ENCODE data around the gene SSR2.

SSR2 gene

DNA sequence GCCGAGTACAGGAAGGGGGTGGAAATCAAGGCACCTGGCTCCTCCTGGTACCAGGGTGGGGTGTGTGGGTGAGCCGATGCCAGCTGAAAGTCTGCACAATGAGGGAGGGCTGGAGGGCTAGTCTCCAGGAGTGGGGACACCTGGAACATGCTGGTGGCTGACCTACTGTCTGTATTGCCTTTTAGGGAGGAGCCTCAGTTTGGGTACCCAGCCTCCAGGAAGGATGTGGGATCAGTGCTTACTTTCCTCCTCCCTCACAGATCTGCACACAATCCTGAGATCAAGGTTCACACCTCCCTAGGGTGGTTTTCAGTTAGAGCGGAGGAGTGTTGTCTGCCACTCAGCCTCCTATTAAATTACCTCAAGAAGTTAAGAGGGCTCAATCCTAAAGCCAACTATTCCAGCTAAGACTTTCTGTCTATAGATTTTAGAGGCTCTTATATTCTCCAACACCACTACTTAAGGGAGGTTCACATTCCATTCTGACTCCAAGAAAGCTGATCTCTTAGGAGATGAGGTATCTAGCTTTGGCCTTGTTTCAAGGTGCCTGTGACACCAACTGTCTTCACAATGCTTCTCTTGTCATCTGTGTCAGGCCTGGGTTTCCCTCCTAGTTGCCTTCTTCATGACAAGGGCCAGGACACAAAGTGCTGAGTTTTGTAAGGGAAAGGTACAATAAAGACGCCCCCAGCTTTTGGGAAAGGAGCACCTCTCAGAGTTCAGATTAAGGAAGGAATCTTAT lies 15.7 kb downstream of the SSR2 start:
- DNase-seq: no peak
- in situ Hi-C loops (cut with HindIII; ENCODE audit: low pct_ligation_motif_present, low sequenced_read_pairs): no loop called here
- no peak overlapping the region for H3K4me3 ChIP-seq (ENCODE audit: low read depth, low read length)
- H3K27me3 ChIP-seq (replicated peaks): no peaks in the 10 kb centered on the region
- peaks cover 19% of the 10 kb centered on the region for H3K36me3 ChIP-seq (replicated peaks)
- no peak overlapping the region for H3K27ac ChIP-seq
- TF ChIP-seq, protein P1, sequence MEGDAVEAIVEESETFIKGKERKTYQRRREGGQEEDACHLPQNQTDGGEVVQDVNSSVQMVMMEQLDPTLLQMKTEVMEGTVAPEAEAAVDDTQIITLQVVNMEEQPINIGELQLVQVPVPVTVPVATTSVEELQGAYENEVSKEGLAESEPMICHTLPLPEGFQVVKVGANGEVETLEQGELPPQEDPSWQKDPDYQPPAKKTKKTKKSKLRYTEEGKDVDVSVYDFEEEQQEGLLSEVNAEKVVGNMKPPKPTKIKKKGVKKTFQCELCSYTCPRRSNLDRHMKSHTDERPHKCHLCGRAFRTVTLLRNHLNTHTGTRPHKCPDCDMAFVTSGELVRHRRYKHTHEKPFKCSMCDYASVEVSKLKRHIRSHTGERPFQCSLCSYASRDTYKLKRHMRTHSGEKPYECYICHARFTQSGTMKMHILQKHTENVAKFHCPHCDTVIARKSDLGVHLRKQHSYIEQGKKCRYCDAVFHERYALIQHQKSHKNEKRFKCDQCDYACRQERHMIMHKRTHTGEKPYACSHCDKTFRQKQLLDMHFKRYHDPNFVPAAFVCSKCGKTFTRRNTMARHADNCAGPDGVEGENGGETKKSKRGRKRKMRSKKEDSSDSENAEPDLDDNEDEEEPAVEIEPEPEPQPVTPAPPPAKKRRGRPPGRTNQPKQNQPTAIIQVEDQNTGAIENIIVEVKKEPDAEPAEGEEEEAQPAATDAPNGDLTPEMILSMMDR (IDR thresholded peaks at IDR 0.05; ENCODE audit: low read depth, low read length, missing control alignments): no peak

DNA sequence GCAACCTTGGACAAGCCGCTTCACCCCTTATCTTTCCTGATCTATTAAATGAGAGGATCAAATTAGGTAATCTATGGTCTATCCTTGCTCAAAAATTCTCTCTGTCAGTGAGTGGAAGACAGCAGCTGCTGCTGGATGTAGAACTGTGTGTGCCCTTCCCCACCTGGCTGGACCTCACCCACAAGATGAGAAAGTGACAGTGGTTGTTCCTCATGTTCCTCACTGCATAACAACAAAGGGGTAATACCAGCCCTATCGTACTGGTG lies 16.9 kb downstream of the SSR2 start:
- H3K27me3 ChIP-seq (replicated peaks): no peaks in the 10 kb centered on the region
- TF ChIP-seq, protein P1 (IDR thresholded peaks at IDR 0.05; ENCODE audit: low read depth, low read length, missing control alignments): no peak
- in situ Hi-C loops (cut with HindIII; ENCODE audit: low pct_ligation_motif_present, low sequenced_read_pairs): no loop called here
- H3K4me3 ChIP-seq (ENCODE audit: low read depth, low read length): no peak overlapping the region
- no peak overlapping the region for H3K27ac ChIP-seq
- H3K36me3 ChIP-seq (replicated peaks): peaks cover 9% of the 10 kb centered on the region
- no peak for DNase-seq

DNA sequence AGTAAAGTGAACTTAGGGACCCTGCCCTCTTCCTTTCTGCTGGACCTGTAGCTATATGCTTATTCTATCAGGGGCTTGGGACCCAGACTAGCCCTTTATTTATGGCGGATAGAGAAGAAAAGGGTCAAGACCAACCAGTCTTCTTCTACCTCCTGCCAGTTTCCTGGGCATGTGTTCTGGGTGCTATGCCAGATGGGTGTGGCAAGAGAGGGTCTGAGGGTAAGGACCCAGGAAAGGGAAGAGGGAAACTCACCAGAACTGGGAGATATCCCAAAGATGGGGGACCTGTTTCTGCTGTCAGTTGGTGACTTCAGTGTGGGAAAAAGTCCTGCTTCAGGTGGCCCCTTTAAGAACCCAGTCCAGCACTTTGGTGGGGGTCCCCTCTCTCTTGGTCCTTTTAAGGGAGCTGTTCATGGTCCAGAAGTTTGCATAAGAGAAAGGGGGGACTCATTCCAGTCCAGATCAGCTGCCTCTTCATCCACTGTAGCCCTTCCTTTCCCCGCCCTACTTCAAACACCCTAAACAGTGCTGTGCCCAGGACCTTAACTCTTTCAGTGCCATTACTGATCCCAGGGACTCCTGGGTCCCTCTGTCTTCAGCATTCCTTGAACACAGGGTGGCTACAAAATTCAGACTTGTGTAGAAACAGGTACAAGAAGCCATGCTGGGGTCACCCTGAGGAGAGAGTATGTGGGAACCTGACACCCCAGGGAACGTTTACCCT lies 18.4 kb downstream of the SSR2 start:
- no peak overlapping the region for H3K27ac ChIP-seq

DNA sequence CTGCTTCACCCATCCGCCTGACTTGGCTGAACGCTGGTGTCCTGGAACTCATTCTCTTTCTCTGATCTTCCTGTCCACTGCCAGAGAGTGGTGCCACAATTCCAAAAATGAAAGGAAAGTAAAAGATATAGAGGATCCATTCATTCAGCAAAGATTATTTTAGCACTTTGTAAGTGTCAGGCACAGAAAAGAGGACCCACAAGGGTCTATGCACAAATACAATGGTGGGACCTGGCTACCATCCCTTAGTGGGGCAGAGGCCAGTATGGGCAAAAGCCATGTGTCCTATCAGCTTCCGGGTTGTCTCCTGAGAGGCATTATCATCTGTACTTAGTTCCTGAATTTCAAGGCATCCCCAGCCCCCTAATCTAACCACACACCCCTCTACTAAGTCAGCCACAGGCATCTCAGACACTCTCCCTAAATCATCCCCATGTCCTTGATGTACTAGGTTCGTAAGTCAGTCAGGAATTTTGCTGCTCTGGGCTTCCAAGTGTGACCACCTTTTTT lies 19.0 kb downstream of the SSR2 start:
- no peak for DNase-seq
- H3K36me3 ChIP-seq (replicated peaks): no peaks in the 10 kb centered on the region
- in situ Hi-C loops (cut with HindIII; ENCODE audit: low pct_ligation_motif_present, low sequenced_read_pairs): no loop called here
- H3K27me3 ChIP-seq (replicated peaks): no peaks in the 10 kb centered on the region
- H3K27ac ChIP-seq: no peak overlapping the region
- TF ChIP-seq, protein P1 (IDR thresholded peaks at IDR 0.05; ENCODE audit: low read depth, low read length, missing control alignments): no peak
- H3K4me3 ChIP-seq (ENCODE audit: low read depth, low read length): no peak overlapping the region

More for the DNA sequence above, 18.4 kb downstream of the SSR2 start:
- Histone ChIP-seq H3K27me3 (replicated peaks) (no peaks in the 10 kb centered on the region), H3K36me3 (replicated peaks) (no peaks in the 10 kb centered on the region), H3K4me3 (ENCODE audit: low read depth, low read length) (no peak overlapping the region)
- in situ Hi-C loops (cut with HindIII; ENCODE audit: low pct_ligation_motif_present, low sequenced_read_pairs): no loop called here
- TF ChIP-seq, protein P1 (IDR thresholded peaks at IDR 0.05; ENCODE audit: low read depth, low read length, missing control alignments): no peak
- no peak for DNase-seq

DNA sequence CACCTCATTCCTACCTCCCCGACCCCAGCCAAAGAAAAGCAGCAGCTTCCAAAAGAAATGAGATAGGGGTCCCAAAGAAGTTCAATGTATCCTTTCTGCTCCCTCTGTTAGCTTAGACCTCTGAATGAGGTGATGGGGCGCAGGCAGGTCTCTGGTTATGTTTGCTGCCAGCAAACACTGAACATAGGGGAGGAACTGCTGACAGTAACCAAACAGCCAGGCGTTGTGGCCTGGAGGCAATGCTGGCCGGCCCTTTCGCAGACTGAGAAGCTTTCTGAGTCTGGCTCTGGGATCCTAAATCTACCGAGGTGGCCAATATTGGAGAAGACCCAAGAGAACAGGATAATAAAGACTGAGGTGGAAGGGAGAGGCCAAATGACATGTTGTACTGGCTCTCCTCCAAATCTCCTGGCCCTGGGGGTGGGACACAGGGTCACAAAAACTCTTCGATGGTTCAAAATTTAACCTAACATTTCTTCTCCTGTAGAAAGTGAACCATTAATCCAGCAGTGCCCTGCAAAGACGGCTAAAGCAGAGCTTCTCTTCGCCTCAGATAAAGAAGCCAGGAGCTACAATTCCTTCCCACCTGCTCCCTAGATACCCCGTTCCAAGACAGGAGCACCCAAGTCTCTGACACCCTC lies 19.6 kb downstream of the SSR2 start:
- Histone ChIP-seq H3K27ac (no peak overlapping the region), H3K36me3 (replicated peaks) (no peaks in the 10 kb centered on the region), H3K4me3 (ENCODE audit: low read depth, low read length) (no peak overlapping the region), H3K27me3 (replicated peaks) (no peaks in the 10 kb centered on the region)
- TF ChIP-seq, protein P1 (IDR thresholded peaks at IDR 0.05; ENCODE audit: low read depth, low read length, missing control alignments): no peak
- DNase-seq: no peak
- in situ Hi-C loops (cut with HindIII; ENCODE audit: low pct_ligation_motif_present, low sequenced_read_pairs): no loop called here
